Subcutaneous abdominal adipose tissue (tissue), 5 donors: ENCODE measurements around the gene KRTAP24-1.

ENCODE experiments used
- H3K27ac ChIP-seq: one replicate; pipeline ENCODE4 v1.7.0; 2013; ENCODE audit warnings: low read depth, mild to moderate bottlenecking, inconsistent platforms, low read length, moderate library complexity
- H3K27me3 ChIP-seq, 5 donors: one replicate each; pipeline ENCODE4 v1.7.0; 2013; ENCODE audit warnings: low read length in 5 of 5, inconsistent platforms in 1 of 5; ENCODE audit not compliant: control insufficient read depth in 5 of 5, insufficient read depth in 4 of 5
- H3K36me3 ChIP-seq, 5 donors: one replicate each; pipeline ENCODE4 v1.7.0; 2013; ENCODE audit warnings: low read length in 5 of 5; ENCODE audit not compliant: control insufficient read depth in 5 of 5, insufficient read depth in 5 of 5
- H3K4me1 ChIP-seq, 5 donors: one replicate each; pipeline ENCODE4 v1.7.0; 2013; ENCODE audit warnings: low read length in 5 of 5, mild to moderate bottlenecking in 3 of 5, moderate library complexity in 1 of 5; ENCODE audit not compliant: control insufficient read depth in 5 of 5, insufficient read depth in 5 of 5
- H3K4me3 ChIP-seq, 5 donors: one replicate each; pipeline ENCODE4 v1.7.0; 2013; ENCODE audit warnings: low read length in 5 of 5, low read depth in 1 of 5
- H3K9ac ChIP-seq, 5 donors: one replicate each; pipeline ENCODE4 v1.7.0; 2013; ENCODE audit warnings: low read length in 5 of 5, mild to moderate bottlenecking in 4 of 5, moderate library complexity in 3 of 5
- H3K9me3 ChIP-seq, 5 donors: one replicate each; pipeline ENCODE4 v1.7.0; 2013; ENCODE audit warnings: low read length in 5 of 5; ENCODE audit not compliant: control insufficient read depth in 5 of 5
- donor health status: healthy.
- donor health status: healthy.
- donor health status: healthy.
- donor health status: healthy.
- donor health status: healthy.

The KRTAP24-1 gene

GRCh38 chr21:30282850-30283249 lies at the start of gene KRTAP24-1:
TSS of gene KRTAP24-1 (minus strand) at chr21:30282950. CDS start at chr21:30282932, 18 bp downstream.
- H3K9me3 ChIP-seq: no peaks in the 10 kb centered on the region
- H3K4me3 ChIP-seq: no peak within 1 kb of the TSS
- no peaks in the 10 kb centered on the region for H3K27me3 ChIP-seq
- no peak within 1 kb of the TSS for H3K27ac ChIP-seq
- no peak within 1 kb of the TSS for H3K9ac ChIP-seq
- H3K4me1 ChIP-seq: peaks cover 0 to 12% (median 6%) of the 10 kb centered on the region in 5 donors
- H3K36me3 ChIP-seq: no peaks in the 10 kb centered on the region

GRCh38 chr21:30329203-30329875 lies 46.6 kb upstream of the KRTAP24-1 start:
- Histone ChIP-seq H3K36me3 (no peaks in the 10 kb centered on the region), H3K9ac (no peak overlapping the region), H3K4me1 (no peaks in the 10 kb centered on the region), H3K9me3 (peaks cover 0 to 13% (median 8%) of the 10 kb centered on the region in 5 donors), H3K27ac (no peak overlapping the region), H3K4me3 (no peak overlapping the region), H3K27me3 (no peaks in the 10 kb centered on the region)

- Histone ChIP-seq H3K4me1 (no peaks in the 10 kb centered on the region), H3K9ac (no peak overlapping the region), H3K4me3 (no peak overlapping the region), H3K9me3 (peaks cover 0 to 13% (median 8%) of the 10 kb centered on the region in 5 donors), H3K27ac (no peak overlapping the region), H3K27me3 (no peaks in the 10 kb centered on the region), H3K36me3 (no peaks in the 10 kb centered on the region)
Measured at GRCh38 chr21:30326390-30326789, 43.6 kb upstream of the KRTAP24-1 start.

GRCh38 chr21:30320215-30320614 lies 37.5 kb upstream of the KRTAP24-1 start, which contains the start of gene KRTAP26-1:
TSS of gene KRTAP26-1 (minus strand) at chr21:30320315. CDS start at chr21:30320035, 280 bp downstream.
- Histone ChIP-seq H3K9ac (no peak within 1 kb of the TSS), H3K27me3 (no peaks in the 10 kb centered on the region), H3K27ac (no peak within 1 kb of the TSS), H3K9me3 (no peaks in the 10 kb centered on the region), H3K36me3 (no peaks in the 10 kb centered on the region), H3K4me1 (no peaks in the 10 kb centered on the region), H3K4me3 (no peak within 1 kb of the TSS)

GRCh38 chr21:30315701-30316100 lies 33.0 kb upstream of the KRTAP24-1 start:
- H3K27ac ChIP-seq: no peak overlapping the region
- no peaks in the 10 kb centered on the region for H3K36me3 ChIP-seq
- no peaks in the 10 kb centered on the region for H3K9me3 ChIP-seq
- H3K9ac ChIP-seq: no peak overlapping the region
- no peaks in the 10 kb centered on the region for H3K4me1 ChIP-seq
- no peaks in the 10 kb centered on the region for H3K27me3 ChIP-seq
- no peak overlapping the region for H3K4me3 ChIP-seq

- H3K9me3 ChIP-seq: no peaks in the 10 kb centered on the region
- no peaks in the 10 kb centered on the region for H3K27me3 ChIP-seq
- H3K36me3 ChIP-seq: no peaks in the 10 kb centered on the region
- no peak overlapping the region for H3K4me3 ChIP-seq
- H3K4me1 ChIP-seq: no peaks in the 10 kb centered on the region
- H3K27ac ChIP-seq: no peak overlapping the region
- H3K9ac ChIP-seq: no peak overlapping the region
Measured at GRCh38 chr21:30306884-30307283, 24.1 kb upstream of the KRTAP24-1 start.

GRCh38 chr21:30305136-30305535 lies 22.4 kb upstream of the KRTAP24-1 start:
- H3K27ac ChIP-seq: no peak overlapping the region
- no peak overlapping the region for H3K9ac ChIP-seq
- no peaks in the 10 kb centered on the region for H3K9me3 ChIP-seq
- no peak overlapping the region for H3K4me3 ChIP-seq
- no peaks in the 10 kb centered on the region for H3K36me3 ChIP-seq
- no peaks in the 10 kb centered on the region for H3K27me3 ChIP-seq
- H3K4me1 ChIP-seq: no peaks in the 10 kb centered on the region

GRCh38 chr21:30289215-30289614 lies 6.5 kb upstream of the KRTAP24-1 start, which contains the start of gene KRTAP25-1:
TSS of gene KRTAP25-1 (minus strand) at chr21:30289514. CDS start at chr21:30289490, 24 bp downstream.
- H3K36me3 ChIP-seq: no peaks in the 10 kb centered on the region
- no peaks in the 10 kb centered on the region for H3K9me3 ChIP-seq
- H3K27ac ChIP-seq: no peak within 1 kb of the TSS
- peaks cover 0 to 10% (median 5%) of the 10 kb centered on the region in 5 donors for H3K4me1 ChIP-seq
- no peak within 1 kb of the TSS for H3K9ac ChIP-seq
- H3K4me3 ChIP-seq: no peak within 1 kb of the TSS
- H3K27me3 ChIP-seq: no peaks in the 10 kb centered on the region

GRCh38 chr21:30271611-30272010 lies 11.1 kb downstream of the KRTAP24-1 start:
- Histone ChIP-seq H3K36me3 (no peaks in the 10 kb centered on the region), H3K4me1 (peaks cover 0 to 18% (median 11%) of the 10 kb centered on the region in 5 donors), H3K27me3 (no peaks in the 10 kb centered on the region), H3K27ac (no peak overlapping the region), H3K4me3 (no peak overlapping the region), H3K9ac (no peak overlapping the region), H3K9me3 (no peaks in the 10 kb centered on the region)

GRCh38 chr21:30271156-30271555 lies 11.6 kb downstream of the KRTAP24-1 start:
- Histone ChIP-seq H3K4me3 (no peak overlapping the region), H3K27ac (no peak overlapping the region), H3K27me3 (no peaks in the 10 kb centered on the region), H3K9ac (no peak overlapping the region), H3K9me3 (no peaks in the 10 kb centered on the region), H3K4me1 (peaks cover 0 to 18% (median 11%) of the 10 kb centered on the region in 5 donors), H3K36me3 (no peaks in the 10 kb centered on the region)
